A673 (cell line): ENCODE results near the gene TNFSF15.

Source experiments
- CTCF ChIP-seq: fragments of 300-800, 200-600 bp; sonication (generic); conservative IDR thresholded peaks from 2 replicates; pipeline ENCODE4 v1.5.1; 2017; ENCODE audit warnings: low read depth, mild to moderate bottlenecking, antibody characterized with exemption, low read length, moderate library complexity, mixed read lengths
- EZH2 ChIP-seq: fragments of 200-600 bp; sonication (generic); IDR thresholded peaks from 2 replicates; pipeline ENCODE4 v1.6.1; 2017; ENCODE audit warnings: borderline replicate concordance, low read depth, mild to moderate bottlenecking, mixed read lengths, antibody characterized with exemption, low read length; ENCODE audit not compliant: poor library complexity, severe bottlenecking

DNA sequence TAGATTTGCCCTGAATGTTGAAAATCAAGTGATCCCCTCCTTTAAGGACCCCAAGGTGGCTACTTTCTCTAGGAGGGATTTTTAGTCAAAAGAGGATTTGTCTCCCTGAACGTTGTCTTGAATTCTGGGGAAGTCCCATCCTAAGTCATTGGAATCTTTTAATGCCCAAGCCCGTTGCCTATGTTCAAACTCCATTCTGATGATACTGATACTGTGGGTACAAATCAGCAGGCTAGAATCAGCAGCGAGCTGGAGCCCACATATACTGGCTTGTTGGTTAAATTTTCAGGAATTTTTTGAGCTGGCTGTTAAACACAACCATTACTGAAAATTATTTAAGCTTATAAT is 22.4 kb upstream of the TNFSF15 start:
- no peak for TF ChIP-seq CTCF
- no peak for TF ChIP-seq EZH2
